ENCODE data around the gene WBP2NL.

DNA sequence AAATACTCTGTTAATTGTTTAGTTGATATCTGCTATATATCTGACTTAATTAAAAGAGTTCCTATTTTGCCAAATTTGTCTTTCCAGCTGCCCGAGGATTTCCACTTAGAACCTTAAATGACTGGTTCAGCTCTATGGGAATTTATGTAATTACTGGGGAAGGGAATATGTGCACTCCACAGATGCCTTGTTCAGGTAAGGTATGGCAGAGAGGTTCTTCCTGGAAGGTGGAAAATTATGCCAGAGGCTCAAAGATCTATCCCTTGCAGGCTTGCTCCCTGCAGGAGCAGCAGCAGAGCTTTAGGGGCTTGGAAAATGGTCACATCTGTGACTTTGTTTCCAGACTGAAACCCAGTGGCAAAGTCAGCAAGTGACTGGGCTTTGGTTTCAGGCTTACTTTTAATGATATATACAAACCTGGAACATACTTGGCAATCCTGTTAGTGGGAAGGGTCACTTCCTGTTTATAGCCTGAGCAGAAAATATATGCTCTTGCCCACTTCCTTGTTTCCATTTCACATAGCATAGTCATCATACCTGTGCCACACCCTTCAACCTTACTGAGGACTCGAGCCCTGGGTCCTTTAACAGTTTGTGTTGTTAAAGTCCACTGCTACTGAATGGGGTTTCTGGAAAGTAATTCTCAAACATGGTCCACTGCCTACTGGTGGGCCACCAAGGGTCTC is 23.7 kb downstream of the WBP2NL start:
- TF ChIP-seq CTCF (IDR thresholded peaks at IDR 0.05; ENCODE audit: poor library complexity, severe bottlenecking) = no peak
- no peak for TF ChIP-seq EP300 (conservative IDR thresholded peaks at IDR 0.05; ENCODE audit: poor library complexity, severe bottlenecking)
- TF ChIP-seq EZH2 (IDR thresholded peaks at IDR 0.05; ENCODE audit: borderline replicate concordance, insufficient read depth, low read length, poor library complexity, severe bottlenecking) = no peak
- no peak for TF ChIP-seq POLR2AphosphoS5 (IDR thresholded peaks at IDR 0.05)
